GM12872 (cell line): Measurements from ENCODE around the gene NDUFA11.

Experiments used
- CTCF ChIP-seq: IDR thresholded peaks from 3 replicates; pipeline ENCODE4 v1.5.1; 2011; ENCODE audit warnings: low read depth, mild to moderate bottlenecking, low read length, moderate library complexity; ENCODE audit not compliant: insufficient read depth

Gene NDUFA11

GRCh38 chr19:5891572-5891937 is 12.0 kb downstream of the NDUFA11 start:
- no peak for TF ChIP-seq CTCF

- no peak for TF ChIP-seq CTCF
Observed at GRCh38 chr19:5890099-5890498, 13.5 kb downstream of the NDUFA11 start.

- TF ChIP-seq CTCF: no peak
Observed at GRCh38 chr19:5889288-5889971, 14.2 kb downstream of the NDUFA11 start.

- TF ChIP-seq CTCF: no peak
Observed at GRCh38 chr19:5882421-5882968, 21.1 kb downstream of the NDUFA11 start.

- TF ChIP-seq CTCF: no peak
Observed at GRCh38 chr19:5881543-5882299, 21.9 kb downstream of the NDUFA11 start.

GRCh38 chr19:5880604-5881078 is 22.9 kb downstream of the NDUFA11 start:
- no peak for TF ChIP-seq CTCF

GRCh38 chr19:5880196-5880595 is 23.4 kb downstream of the NDUFA11 start:
- no peak for TF ChIP-seq CTCF
